HG03103 (cell line): ENCODE data around the gene IL23R.

Experiments
- ATAC-seq: cut with Tn5 transposase; IDR thresholded peaks from one replicate; pipeline ENCODE4 v1.9.1; 2021; ENCODE audit warnings: low read depth; ENCODE audit not compliant: unreplicated experiment

IL23R gene

GRCh38 chr1:67227196-67227595 lies 60.9 kb downstream of the IL23R start:
- ATAC-seq = no peak

- no peak for ATAC-seq
These were observed 62.5 kb downstream of the IL23R start for GRCh38 chr1:67228791-67229190.

- ATAC-seq = no peak
These were observed 64.3 kb downstream of the IL23R start for GRCh38 chr1:67230539-67230938.

- ATAC-seq = no peak
These were observed 70.0 kb downstream of the IL23R start for GRCh38 chr1:67236277-67236676.

- no peak for ATAC-seq
These were observed 73.5 kb downstream of the IL23R start for GRCh38 chr1:67239738-67240137.

GRCh38 chr1:67241200-67241746 lies 75.0 kb downstream of the IL23R start:
- ATAC-seq = no peak

GRCh38 chr1:67242016-67242415 lies 75.8 kb downstream of the IL23R start:
- no peak for ATAC-seq

GRCh38 chr1:67250051-67250653 lies 83.9 kb downstream of the IL23R start:
- ATAC-seq = no peak

GRCh38 chr1:67256291-67257172 lies 90.3 kb downstream of the IL23R start:
- ATAC-seq = no peak

GRCh38 chr1:67257173-67257535 lies 90.9 kb downstream of the IL23R start:
- no peak for ATAC-seq

- ATAC-seq = no peak
These were observed 95.4 kb downstream of the IL23R start for GRCh38 chr1:67261680-67262079.

GRCh38 chr1:67262735-67263134 lies 96.5 kb downstream of the IL23R start:
- ATAC-seq = no peak

- no peak for ATAC-seq
These were observed 97.9 kb downstream of the IL23R start for GRCh38 chr1:67264152-67264551.

GRCh38 chr1:67264899-67265298 lies 98.6 kb downstream of the IL23R start:
- ATAC-seq = peak; percentile 65

GRCh38 chr1:67269061-67269460 lies 102.8 kb downstream of the IL23R start:
- no peak for ATAC-seq

GRCh38 chr1:67270541-67270940 lies 104.3 kb downstream of the IL23R start:
- no peak for ATAC-seq

GRCh38 chr1:67273591-67273990 lies 107.3 kb downstream of the IL23R start:
- ATAC-seq = no peak

GRCh38 chr1:67274623-67275325 lies 108.5 kb downstream of the IL23R start:
- ATAC-seq = no peak

GRCh38 chr1:67280696-67281095 lies 114.4 kb downstream of the IL23R start:
- ATAC-seq = no peak

- no peak for ATAC-seq
These were observed 115.0 kb downstream of the IL23R start for GRCh38 chr1:67281244-67281643.

GRCh38 chr1:67285780-67286488 lies 119.7 kb downstream of the IL23R start:
- peak; percentile 81 for ATAC-seq
